ENCODE results near the gene NOX5. TPM values are rescaled to one million over a fixed set of nuclear protein-coding genes. Genes with fewer than 3 reads are reported as not detected.

NOX5 gene
- total and polyA plus RNA-seq, 2 experiments from 2014 or later: 0.11 TPM; not detected in 1

DNA sequence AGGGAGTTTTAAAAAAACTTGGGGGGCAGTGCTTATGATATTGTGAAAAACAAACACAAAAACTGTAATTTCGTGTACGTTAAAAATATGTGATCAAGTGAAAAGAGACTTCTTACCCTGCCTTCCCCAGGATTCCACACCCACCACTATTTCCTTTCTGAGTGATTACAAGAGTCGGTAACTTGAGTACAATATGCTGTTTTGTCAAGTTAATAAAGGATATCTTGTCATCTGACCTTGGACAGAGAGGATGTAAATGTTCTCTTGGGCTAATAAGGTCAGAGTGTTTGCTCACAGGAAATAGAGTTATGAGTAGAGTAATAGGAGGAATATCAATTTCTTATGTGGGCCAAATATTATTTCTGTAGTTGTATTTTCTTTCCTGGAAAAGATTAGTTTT lies 68.1 kb downstream of the NOX5 start:
- H3K79me2 ChIP-seq (ENCODE audit: insufficient read depth): no peaks in the 10 kb centered on the region
- H3K36me3 ChIP-seq (ENCODE audit: low read depth): no peaks in the 10 kb centered on the region
- H3K4me3 ChIP-seq: no peak overlapping the region
- H3K4me2 ChIP-seq (ENCODE audit: unreplicated experiment): no peak overlapping the region
- H3K27me3 ChIP-seq (replicated peaks; ENCODE audit: insufficient read depth): peaks cover 17% of the 10 kb centered on the region; the same call in 1 of the 2 replicates
- TF ChIP-seq EZH2phosphoT487 (IDR thresholded peaks at IDR 0.05; ENCODE audit: insufficient read depth, low read depth) (no peak), EZH2 (IDR thresholded peaks at IDR 0.05; ENCODE audit: insufficient read depth, poor library complexity, severe bottlenecking) (no peak)
- no peak overlapping the region for H3K9ac ChIP-seq
- 70 to 75% methylated on average over 3 of the region's 3 CpGs for WGBS, 2 experiments (ENCODE audit: low coverage in 1 of 2, low lambda C conversion rate in 2 of 2, missing lambda C conversion rate in 2 of 2)
- peaks cover 17% of the 10 kb centered on the region for H3K4me1 ChIP-seq (ENCODE audit: insufficient read depth)
- H3K9me3 ChIP-seq (ENCODE audit: low read depth): no peaks in the 10 kb centered on the region
- no peaks in the 10 kb centered on the region for H4K20me1 ChIP-seq (ENCODE audit: insufficient read depth)
- in situ Hi-C loops (cut with MboI): no loop called here
- no peak overlapping the region for H3K27ac ChIP-seq
- DNase-seq: no peak
- no peaks in the 10 kb centered on the region for H3K9me2 ChIP-seq (ENCODE audit: insufficient read depth)
- H2AFZ ChIP-seq: no peak overlapping the region
- 0 out of 2 replicates have a peak, but pooled peaks cover 3% of the 10 kb centered on the region for H3F3A ChIP-seq (ENCODE audit: insufficient read depth)

GRCh38 chr15:69084404-69085030 lies 70.0 kb downstream of the NOX5 start:
- Histone ChIP-seq H3K4me2 (ENCODE audit: unreplicated experiment) (no peak overlapping the region), H3F3A (ENCODE audit: insufficient read depth) (0 out of 2 replicates have a peak, but pooled peaks cover 3% of the 10 kb centered on the region), H3K27me3 (replicated peaks; ENCODE audit: insufficient read depth) (peaks cover 28% of the 10 kb centered on the region; the same call in 1 of the 2 replicates), H3K4me1 (ENCODE audit: insufficient read depth) (peaks cover 17% of the 10 kb centered on the region), H3K36me3 (ENCODE audit: low read depth) (no peaks in the 10 kb centered on the region), H2AFZ (no peak overlapping the region), H3K9ac (no peak overlapping the region), H3K27ac (no peak overlapping the region), H3K9me2 (ENCODE audit: insufficient read depth) (no peaks in the 10 kb centered on the region), H4K20me1 (ENCODE audit: insufficient read depth) (no peaks in the 10 kb centered on the region), H3K4me3 (no peak overlapping the region), H3K79me2 (ENCODE audit: insufficient read depth) (no peaks in the 10 kb centered on the region), H3K9me3 (ENCODE audit: low read depth) (no peaks in the 10 kb centered on the region)
- DNase-seq: no peak
- TF ChIP-seq EZH2 (IDR thresholded peaks at IDR 0.05; ENCODE audit: insufficient read depth, poor library complexity, severe bottlenecking) (no peak), EZH2phosphoT487 (IDR thresholded peaks at IDR 0.05; ENCODE audit: insufficient read depth, low read depth) (no peak)
- in situ Hi-C loops (cut with MboI): no loop called here
- 44 to 70% methylated on average over 2 of the region's 2 CpGs for WGBS, 2 experiments (ENCODE audit: low coverage in 1 of 2, low lambda C conversion rate in 2 of 2, missing lambda C conversion rate in 2 of 2)

- in situ Hi-C loops (cut with MboI): no loop called here
- 40 to 48% methylated on average over 5 of the region's 5 CpGs for WGBS, 2 experiments (ENCODE audit: low coverage in 1 of 2, low lambda C conversion rate in 2 of 2, missing lambda C conversion rate in 2 of 2)
- Histone ChIP-seq H3K4me1 (ENCODE audit: insufficient read depth) (peaks cover 17% of the 10 kb centered on the region), H3K27ac (no peak overlapping the region), H3K9me2 (ENCODE audit: insufficient read depth) (no peaks in the 10 kb centered on the region), H2AFZ (no peak overlapping the region), H3K9ac (no peak overlapping the region), H3K36me3 (ENCODE audit: low read depth) (no peaks in the 10 kb centered on the region), H3F3A (ENCODE audit: insufficient read depth) (0 out of 2 replicates have a peak, but pooled peaks cover 3% of the 10 kb centered on the region), H3K27me3 (replicated peaks; ENCODE audit: insufficient read depth) (peaks cover 31% of the 10 kb centered on the region; the same call in 1 of the 2 replicates), H3K79me2 (ENCODE audit: insufficient read depth) (no peaks in the 10 kb centered on the region), H3K4me3 (no peak overlapping the region), H4K20me1 (ENCODE audit: insufficient read depth) (no peaks in the 10 kb centered on the region), H3K4me2 (ENCODE audit: unreplicated experiment) (no peak overlapping the region), H3K9me3 (ENCODE audit: low read depth) (no peaks in the 10 kb centered on the region)
- DNase-seq: no peak
- TF ChIP-seq EZH2 (IDR thresholded peaks at IDR 0.05; ENCODE audit: insufficient read depth, poor library complexity, severe bottlenecking): no peak
These were observed 71.0 kb downstream of the NOX5 start for GRCh38 chr15:69085325-69086081.

DNA sequence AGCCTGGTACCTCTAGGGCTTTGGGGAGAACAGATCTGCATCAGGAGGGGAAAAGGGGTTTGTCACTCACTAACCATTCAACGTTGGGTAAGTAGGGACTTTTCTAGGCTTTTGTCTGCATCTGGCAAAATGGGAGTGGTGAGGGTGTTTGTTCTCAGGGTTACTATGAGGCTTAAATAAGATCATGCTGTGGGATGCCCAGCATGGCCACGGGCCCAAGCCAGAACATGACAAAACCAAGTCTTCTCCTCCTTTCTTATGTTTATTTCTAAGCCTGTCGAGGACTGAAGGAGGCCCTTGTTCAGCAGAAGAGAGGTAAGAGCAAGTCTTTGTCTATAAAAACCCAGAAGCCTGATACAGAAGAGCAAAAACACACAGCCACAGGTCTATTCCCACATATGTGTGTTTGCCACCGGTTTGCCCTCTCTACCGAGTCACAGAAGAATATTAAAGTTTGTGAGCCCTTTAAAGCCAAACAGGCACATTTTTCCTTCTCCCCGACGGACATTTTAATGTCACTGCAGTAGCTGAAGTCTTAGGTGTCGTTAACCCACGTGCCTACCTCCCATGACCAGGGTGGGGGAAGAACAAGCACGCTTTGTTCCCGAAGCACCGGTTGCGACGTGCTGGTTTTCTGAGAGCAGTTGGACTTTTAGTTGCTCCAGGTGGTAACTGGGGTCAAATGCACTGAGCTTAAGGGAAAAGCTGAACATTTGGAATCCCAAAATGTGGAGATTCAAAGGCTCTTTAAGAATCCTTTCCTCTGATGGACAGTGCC lies 72.1 kb downstream of the NOX5 start:
- H3K9me2 ChIP-seq (ENCODE audit: insufficient read depth): no peaks in the 10 kb centered on the region
- H3K4me3 ChIP-seq: no peak overlapping the region
- no peak for DNase-seq
- H3K27ac ChIP-seq: no peak overlapping the region
- peaks cover 33% of the 10 kb centered on the region; the same call in 1 of the 2 replicates for H3K27me3 ChIP-seq (replicated peaks; ENCODE audit: insufficient read depth)
- TF ChIP-seq EZH2phosphoT487 (IDR thresholded peaks at IDR 0.05; ENCODE audit: insufficient read depth, low read depth) (no peak), EZH2 (IDR thresholded peaks at IDR 0.05; ENCODE audit: insufficient read depth, poor library complexity, severe bottlenecking) (no peak)
- H3K79me2 ChIP-seq (ENCODE audit: insufficient read depth): no peaks in the 10 kb centered on the region
- no peaks in the 10 kb centered on the region for H3K9me3 ChIP-seq (ENCODE audit: low read depth)
- no peaks in the 10 kb centered on the region for H3K36me3 ChIP-seq (ENCODE audit: low read depth)
- WGBS, 2 experiments (ENCODE audit: low coverage in 1 of 2, low lambda C conversion rate in 2 of 2, missing lambda C conversion rate in 2 of 2): 51 to 52% methylated on average over 14 of the region's 14 CpGs
- no peak overlapping the region for H3K4me2 ChIP-seq (ENCODE audit: unreplicated experiment)
- peaks cover 10% of the 10 kb centered on the region for H3K4me1 ChIP-seq (ENCODE audit: insufficient read depth)
- H4K20me1 ChIP-seq (ENCODE audit: insufficient read depth): no peaks in the 10 kb centered on the region
- H3F3A ChIP-seq (ENCODE audit: insufficient read depth): 0 out of 2 replicates have a peak, but pooled peaks cover 3% of the 10 kb centered on the region
- H3K9ac ChIP-seq: no peak overlapping the region
- in situ Hi-C loops (cut with MboI): no loop called here
- no peak overlapping the region for H2AFZ ChIP-seq

Measured in GM23248 (cell line).